Thoracic aorta (tissue), 2 donors: ENCODE measurements around the gene KIF23. TPM values are rescaled to one million over a fixed set of nuclear protein-coding genes. Genes with fewer than 3 reads are reported as not detected.

Source experiments
- ATAC-seq: fragments of 150-250 bp; one replicate; pipeline ENCODE4 v1.8.0; 2017; ENCODE audit warnings: low read depth; ENCODE audit not compliant: insufficient number of reproducible peaks, low FRiP score
- DNase-seq: peaks from one replicate; pipeline ENCODE4 v3.0.0-alpha.2; 2020; ENCODE audit warnings: low spot score
- H3K27ac ChIP-seq, 2 donors: fragments of 200-600 bp; sonication (generic); 1 replicate in 1 of 2; 2 replicates in 1 of 2; pipeline ENCODE4 v1.5.1; 2016; ENCODE audit warnings: mild to moderate bottlenecking in 2 of 2, moderate library complexity in 2 of 2
- H3K27me3 ChIP-seq: fragments of 200-600 bp; sonication (generic); replicated peaks from 2 replicates; pipeline ENCODE4 v1.6.0; 2016; ENCODE audit warnings: mild to moderate bottlenecking; ENCODE audit not compliant: insufficient read depth
- H3K36me3 ChIP-seq: fragments of 200-600 bp; sonication (generic); one replicate; pipeline ENCODE4 v1.5.1; 2016
- H3K4me1 ChIP-seq, 2 donors: fragments of 200-600 bp; sonication (generic); 1 replicate in 1 of 2; 2 replicates in 1 of 2; pipeline versions ENCODE4 v1.5.1 to v1.6.0; 2016; ENCODE audit warnings: low read depth in 2 of 2, mild to moderate bottlenecking in 1 of 2; ENCODE audit not compliant: control insufficient read depth in 1 of 2
- H3K4me3 ChIP-seq: fragments of 200-600 bp; sonication (generic); 2 replicates; pipeline ENCODE4 v1.5.1; 2016; ENCODE audit warnings: mild to moderate bottlenecking
- H3K9me3 ChIP-seq: fragments of 200-600 bp; sonication (generic); 2 replicates; pipeline ENCODE4 v1.5.1; 2016
- CTCF ChIP-seq: fragments of 200-600 bp; sonication (generic); IDR thresholded peaks from one replicate; pipeline ENCODE4 v1.5.1; 2019; ENCODE audit warnings: antibody characterized with exemption
- total RNA-seq, 2 donors: library from RNA; depleted of rRNA; stranded (reverse); fragments of >200 nt; gene quantifications; one replicate each; pipeline versions ENCODE4 v1.1.0 to v1.2.3, GENCODE V29; 2016

The KIF23 gene
- total RNA-seq, 2 donors from 2014 or later: 9.8 to 20.6 TPM

DNA sequence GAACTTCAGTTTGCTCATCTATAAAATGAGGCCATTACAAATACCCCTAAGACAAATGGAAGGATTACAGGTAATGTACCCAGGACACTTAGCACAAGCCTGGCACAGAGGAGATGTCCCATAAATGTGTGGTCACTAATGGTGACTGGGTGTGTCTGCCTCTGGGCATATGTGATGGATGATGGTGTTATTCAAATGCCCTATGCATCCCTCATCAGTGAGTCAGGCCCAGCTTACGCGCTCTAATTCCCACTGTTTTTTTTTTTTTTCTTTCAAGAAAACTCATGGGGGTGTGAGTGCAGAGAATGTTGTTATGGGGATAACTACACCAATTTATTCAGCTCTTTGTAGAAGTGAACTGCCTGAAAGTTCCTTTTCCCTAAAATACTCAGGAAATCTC, 23.6 kb upstream of the KIF23 start:
- ATAC-seq (no peak), DNase-seq (no peak)
- Histone ChIP-seq H3K4me1 (peaks cover 3 to 10% of the 10 kb centered on the region in 2 donors), H3K4me3 (no peak overlapping the region), H3K27me3 (no peaks in the 10 kb centered on the region), H3K9me3 (no peaks in the 10 kb centered on the region), H3K36me3 (no peaks in the 10 kb centered on the region), H3K27ac (no peak overlapping the region)
- TF ChIP-seq CTCF: no peak

DNA sequence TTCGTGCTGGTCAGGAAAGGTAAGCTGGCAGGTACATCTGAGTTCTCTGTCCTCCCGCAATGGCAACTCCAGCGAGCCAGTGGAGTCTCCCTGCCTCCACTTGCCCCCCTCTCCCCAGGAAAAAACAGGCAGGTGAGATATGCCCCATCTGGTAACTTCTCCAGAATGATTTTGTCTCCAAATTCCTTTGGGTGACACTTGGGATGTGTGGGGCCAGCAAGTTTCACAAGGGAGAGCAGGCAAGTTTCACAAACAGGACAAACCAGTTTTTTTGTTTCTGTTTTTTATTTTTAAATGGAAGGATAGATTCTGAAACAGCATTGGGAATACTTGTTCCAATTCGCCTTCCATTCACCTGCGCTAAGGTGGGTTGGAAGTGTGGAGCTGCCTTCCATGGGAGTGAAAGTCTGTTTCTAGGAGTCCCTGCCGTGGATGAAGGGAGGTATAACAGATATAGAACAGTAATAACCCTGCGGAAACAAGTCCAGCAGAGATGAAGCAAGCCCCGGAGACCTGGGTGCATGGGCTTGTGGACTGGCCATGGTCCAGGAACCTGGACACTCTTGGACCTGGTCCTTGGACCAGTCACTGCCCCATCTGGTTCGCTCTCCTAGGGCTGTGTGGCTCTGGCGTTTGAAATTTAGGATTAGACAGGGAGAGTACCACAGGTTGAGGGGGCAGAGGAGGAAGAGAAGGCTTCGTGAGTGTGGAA, 22.9 kb upstream of the KIF23 start:
- TF ChIP-seq CTCF: no peak
- no peak for ATAC-seq
- Histone ChIP-seq H3K27me3 (no peaks in the 10 kb centered on the region), H3K27ac (no peak overlapping the region), H3K36me3 (no peaks in the 10 kb centered on the region), H3K4me3 (no peak overlapping the region), H3K4me1 (peaks cover 3 to 10% of the 10 kb centered on the region in 2 donors), H3K9me3 (no peaks in the 10 kb centered on the region)
- DNase-seq: no peak

- no peak for TF ChIP-seq CTCF
- no peak for DNase-seq
Observed at GRCh38 chr15:69392352-69392751, 21.8 kb upstream of the KIF23 start.

DNA sequence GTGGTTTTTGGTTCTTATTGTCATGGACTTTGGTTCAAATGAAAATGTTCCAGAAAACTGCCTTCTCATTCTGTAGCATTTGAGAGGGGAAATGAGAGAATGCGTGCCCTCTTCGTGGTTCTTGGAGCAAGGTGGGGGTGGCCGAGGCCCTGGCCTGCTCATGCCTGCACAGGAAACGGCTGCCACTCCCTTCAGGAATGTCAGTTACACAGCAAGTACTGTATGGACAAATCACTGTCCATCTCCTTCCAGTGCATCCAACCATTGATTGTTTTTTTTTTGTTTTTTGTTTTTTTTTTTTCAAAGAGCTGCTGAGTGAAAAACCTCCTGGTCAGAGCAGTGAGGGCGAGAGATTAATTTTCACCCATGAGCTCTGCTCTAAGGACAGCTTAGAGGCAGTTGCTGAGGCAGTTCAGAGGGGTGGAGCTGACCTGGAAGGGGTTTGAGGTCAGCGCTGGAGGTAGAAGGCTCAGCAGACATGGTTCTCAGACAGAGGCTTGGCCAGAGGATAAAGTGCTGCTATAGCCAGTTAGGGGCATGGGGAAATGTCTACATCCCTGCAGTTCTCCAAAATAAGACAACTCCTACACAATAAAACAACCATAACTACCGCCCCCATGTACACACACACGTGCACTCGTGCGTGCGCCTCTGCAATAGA, 20.2 kb upstream of the KIF23 start:
- no peak overlapping the region for H3K27ac ChIP-seq
- TF ChIP-seq CTCF: no peak
- no peak for DNase-seq
- ATAC-seq: no peak
- no peaks in the 10 kb centered on the region for H3K36me3 ChIP-seq
- H3K4me1 ChIP-seq: peaks cover 3 to 10% of the 10 kb centered on the region in 2 donors
- no peaks in the 10 kb centered on the region for H3K27me3 ChIP-seq
- H3K9me3 ChIP-seq: no peaks in the 10 kb centered on the region
- H3K4me3 ChIP-seq: peak overlapping the region; percentile 57

More at GRCh38 chr15:69392352-69392751, 21.8 kb upstream of the KIF23 start:
- no peak overlapping the region for H3K27ac ChIP-seq
- no peak for ATAC-seq
- H3K36me3 ChIP-seq: no peaks in the 10 kb centered on the region
- peaks cover 3 to 10% of the 10 kb centered on the region in 2 donors for H3K4me1 ChIP-seq
- H3K27me3 ChIP-seq: no peaks in the 10 kb centered on the region
- H3K9me3 ChIP-seq: no peaks in the 10 kb centered on the region
- no peak overlapping the region for H3K4me3 ChIP-seq

DNA sequence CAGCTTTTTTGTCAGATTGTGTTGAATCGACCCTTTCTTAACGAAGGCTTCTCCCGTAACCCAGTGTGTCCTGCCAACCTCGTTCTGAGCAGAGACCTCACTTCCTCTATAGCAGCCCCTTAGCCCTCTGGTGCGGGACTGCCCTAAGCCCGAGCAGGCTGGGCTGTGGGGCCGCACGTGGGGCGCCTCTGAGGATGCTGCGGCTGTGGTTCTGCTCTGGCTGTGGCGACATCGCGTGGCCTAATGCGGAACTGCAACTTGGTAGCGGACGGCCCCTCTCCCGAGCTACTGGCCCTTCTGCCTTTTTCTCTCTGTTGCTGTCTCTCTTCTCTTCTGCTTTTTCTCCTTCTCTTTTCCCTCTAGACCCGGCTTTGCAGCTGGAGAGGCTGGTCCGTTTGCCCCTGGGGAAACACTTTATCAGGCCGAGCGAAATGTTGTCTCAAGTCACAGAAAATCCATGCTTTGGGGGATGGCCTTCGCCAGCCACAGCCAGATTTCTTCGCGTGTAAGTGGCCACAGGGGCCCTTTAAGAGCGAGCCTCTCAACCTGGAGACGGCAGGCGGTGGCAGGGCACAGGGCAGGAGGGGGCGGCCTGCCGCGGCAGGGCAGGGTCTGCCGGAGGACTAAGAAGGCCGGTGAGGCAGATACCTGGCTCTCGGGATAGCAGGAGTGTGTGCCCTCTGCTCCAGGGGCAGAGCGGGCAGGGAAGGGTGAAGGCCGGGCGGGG, 19.4 kb upstream of the KIF23 start:
- peak; percentile 61 for ATAC-seq
- peak overlapping the region; percentile 57 for H3K4me3 ChIP-seq
- no peak overlapping the region for H3K27ac ChIP-seq

More for the DNA sequence above, 19.4 kb upstream of the KIF23 start:
- peak; percentile 21 for DNase-seq
- Histone ChIP-seq H3K36me3 (no peaks in the 10 kb centered on the region), H3K27me3 (no peaks in the 10 kb centered on the region), H3K4me1 (peaks cover 3 to 10% of the 10 kb centered on the region in 2 donors), H3K9me3 (no peaks in the 10 kb centered on the region)
- TF ChIP-seq CTCF: peak; percentile 98
